OCI-LY3 (cell line): ENCODE measurements around the gene OR2C1.
A peak's percentile ranks its signal among the peaks of the same experiment; 100 is the strongest.

Experiments used
- H2AFZ ChIP-seq: fragments of 200-600, 300-600 bp; shearing (Covaris generic); 2 replicates; pipeline ENCODE4 v1.6.0; 2014; ENCODE audit warnings: antibody characterized with exemption, low read depth, low read length
- H3K27ac ChIP-seq: fragments of 200-600, 300-600 bp; sonication (generic); 2 replicates; pipeline ENCODE4 v1.5.1; 2014; ENCODE audit warnings: mild to moderate bottlenecking, low read length, moderate library complexity, mixed read lengths
- H3K27me3 ChIP-seq: fragments of 200-600, 300-600 bp; sonication (generic); 2 replicates; pipeline ENCODE4 v1.6.1; 2014; ENCODE audit warnings: low read depth, low read length, mixed read lengths
- H3K36me3 ChIP-seq: fragments of 200-600, 300-600 bp; sonication (generic); replicated peaks from 2 replicates; pipeline ENCODE3; 2014; ENCODE audit warnings: low read depth, low read length, mixed read lengths
- H3K4me1 ChIP-seq: fragments of 300-600, 200-600 bp; sonication (generic); 2 replicates; pipeline ENCODE4 v1.6.1; 2014; ENCODE audit warnings: low read length, mixed read lengths
- H3K4me2 ChIP-seq: fragments of 200-600, 300-600 bp; sonication (generic); 2 replicates; pipeline ENCODE4 v1.6.1; 2014; ENCODE audit warnings: low read length, mixed read lengths
- H3K4me3 ChIP-seq: fragments of 300-600, 200-600 bp; sonication (generic); 2 replicates; pipeline ENCODE4 v1.5.1; 2014; ENCODE audit warnings: antibody characterized with exemption, mild to moderate bottlenecking, low read length, moderate library complexity
- H3K79me2 ChIP-seq: fragments of 300-600, 200-600 bp; shearing (Covaris generic); 2 replicates; pipeline ENCODE4 v1.6.1; 2014; ENCODE audit warnings: mild to moderate bottlenecking, low read length, mixed read lengths
- H3K9ac ChIP-seq: fragments of 300-600, 200-600 bp; shearing (Covaris generic); 2 replicates; pipeline ENCODE4 v1.6.0; 2014; ENCODE audit warnings: mild to moderate bottlenecking, low read length, moderate library complexity
- H3K9me3 ChIP-seq: fragments of 200-600, 300-600 bp; shearing (Covaris generic); 2 replicates; pipeline ENCODE4 v1.6.1; 2014; ENCODE audit warnings: low read length, mixed read lengths; ENCODE audit not compliant: insufficient read depth
- H4K20me1 ChIP-seq: fragments of 200-600, 300-600 bp; sonication (generic); 2 replicates; pipeline ENCODE4 v1.6.1; 2016; ENCODE audit warnings: low read length, mixed read lengths; ENCODE audit not compliant: insufficient read depth
- EZH2phosphoT487 ChIP-seq: fragments of 200-600 bp; shearing (Covaris generic); IDR thresholded peaks from 2 replicates; pipeline ENCODE4 v1.6.1; 2018; ENCODE audit warnings: antibody characterized with exemption, mixed run types, low read depth
- TF ChIP-seq, protein P1 (sequence below): fragments of 200-600, 300-600 bp; sonication (generic); IDR thresholded peaks from 2 replicates; pipeline ENCODE4 v1.5.1; 2014; ENCODE audit warnings: antibody characterized with exemption, low read length, low read depth

OR2C1 gene

DNA sequence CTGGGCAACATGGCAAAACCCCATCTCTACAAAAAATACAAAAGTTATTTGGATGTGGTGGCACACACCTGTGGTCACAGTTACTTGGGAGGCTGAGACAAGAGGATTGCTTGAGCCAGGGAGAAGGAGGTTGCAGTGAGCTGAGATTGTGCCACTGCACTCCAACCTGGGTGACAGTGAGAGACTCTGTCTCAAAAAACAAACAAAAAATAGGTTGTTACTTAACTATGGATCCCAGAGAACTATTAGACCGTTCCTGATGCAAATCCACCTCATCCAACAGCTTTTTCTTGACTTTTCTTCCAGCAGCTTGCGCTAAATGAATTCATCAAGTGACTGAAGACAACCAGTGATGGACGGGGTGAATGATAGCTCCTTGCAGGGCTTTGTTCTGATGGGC is at the start of gene OR2C1:
Gene OR2C1, plus strand, starts transcription at position 301 of the 400 bp plus-strand sequence. Its CDS starts 52 bp downstream, at position 353.
- no peak within 1 kb of the TSS for H3K4me3 ChIP-seq
- H3K36me3 ChIP-seq: no peaks in the 10 kb centered on the region
- H3K9me3 ChIP-seq: no peaks in the 10 kb centered on the region
- H4K20me1 ChIP-seq: no peaks in the 10 kb centered on the region
- H2AFZ ChIP-seq: no peak within 1 kb of the TSS
- no peak for TF ChIP-seq EZH2phosphoT487
- TF ChIP-seq, protein P1, sequence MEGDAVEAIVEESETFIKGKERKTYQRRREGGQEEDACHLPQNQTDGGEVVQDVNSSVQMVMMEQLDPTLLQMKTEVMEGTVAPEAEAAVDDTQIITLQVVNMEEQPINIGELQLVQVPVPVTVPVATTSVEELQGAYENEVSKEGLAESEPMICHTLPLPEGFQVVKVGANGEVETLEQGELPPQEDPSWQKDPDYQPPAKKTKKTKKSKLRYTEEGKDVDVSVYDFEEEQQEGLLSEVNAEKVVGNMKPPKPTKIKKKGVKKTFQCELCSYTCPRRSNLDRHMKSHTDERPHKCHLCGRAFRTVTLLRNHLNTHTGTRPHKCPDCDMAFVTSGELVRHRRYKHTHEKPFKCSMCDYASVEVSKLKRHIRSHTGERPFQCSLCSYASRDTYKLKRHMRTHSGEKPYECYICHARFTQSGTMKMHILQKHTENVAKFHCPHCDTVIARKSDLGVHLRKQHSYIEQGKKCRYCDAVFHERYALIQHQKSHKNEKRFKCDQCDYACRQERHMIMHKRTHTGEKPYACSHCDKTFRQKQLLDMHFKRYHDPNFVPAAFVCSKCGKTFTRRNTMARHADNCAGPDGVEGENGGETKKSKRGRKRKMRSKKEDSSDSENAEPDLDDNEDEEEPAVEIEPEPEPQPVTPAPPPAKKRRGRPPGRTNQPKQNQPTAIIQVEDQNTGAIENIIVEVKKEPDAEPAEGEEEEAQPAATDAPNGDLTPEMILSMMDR: no peak
- H3K4me1 ChIP-seq: no peaks in the 10 kb centered on the region
- H3K27ac ChIP-seq: no peak within 1 kb of the TSS
- H3K9ac ChIP-seq: no peak within 1 kb of the TSS
- H3K79me2 ChIP-seq: no peaks in the 10 kb centered on the region
- no peak within 1 kb of the TSS for H3K4me2 ChIP-seq
- no peaks in the 10 kb centered on the region for H3K27me3 ChIP-seq

DNA sequence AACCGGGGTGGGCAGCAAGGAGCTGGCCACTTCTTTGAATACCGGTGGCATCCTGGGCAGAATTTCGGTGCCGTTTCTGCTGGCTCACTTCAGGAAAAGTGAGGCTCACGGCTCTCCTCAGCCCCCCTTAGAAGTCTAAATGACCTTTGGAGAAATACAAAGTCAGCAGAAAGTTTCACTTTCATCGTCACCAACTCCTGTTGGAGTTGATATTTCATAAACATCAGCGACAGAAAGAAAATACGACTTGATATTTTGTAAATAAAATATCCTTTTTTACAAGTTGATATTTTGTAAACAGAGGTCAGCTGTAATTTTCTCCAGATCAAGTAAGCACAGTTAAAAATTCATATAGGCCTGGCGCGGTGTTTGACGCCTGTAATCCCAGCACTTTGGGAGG is 49.6 kb upstream of the OR2C1 start:
- Histone ChIP-seq H3K4me1 (no peaks in the 10 kb centered on the region; the same call in 1 of the 2 replicates), H3K79me2 (peaks cover 4% of the 10 kb centered on the region; the same call in 1 of the 2 replicates), H3K4me2 (peak overlapping the region; percentile 71), H3K4me3 (peak overlapping the region; percentile 81), H2AFZ (no peak overlapping the region), H3K9me3 (0 out of 2 replicates have a peak, but pooled peaks cover 12% of the 10 kb centered on the region), H3K36me3 (peaks cover 23% of the 10 kb centered on the region), H3K27me3 (no peaks in the 10 kb centered on the region), H3K9ac (peak overlapping the region; percentile 54; the same call in 1 of the 2 replicates), H4K20me1 (no peaks in the 10 kb centered on the region), H3K27ac (no peak overlapping the region)
- TF ChIP-seq EZH2phosphoT487: no peak
- TF ChIP-seq, protein P1: no peak

DNA sequence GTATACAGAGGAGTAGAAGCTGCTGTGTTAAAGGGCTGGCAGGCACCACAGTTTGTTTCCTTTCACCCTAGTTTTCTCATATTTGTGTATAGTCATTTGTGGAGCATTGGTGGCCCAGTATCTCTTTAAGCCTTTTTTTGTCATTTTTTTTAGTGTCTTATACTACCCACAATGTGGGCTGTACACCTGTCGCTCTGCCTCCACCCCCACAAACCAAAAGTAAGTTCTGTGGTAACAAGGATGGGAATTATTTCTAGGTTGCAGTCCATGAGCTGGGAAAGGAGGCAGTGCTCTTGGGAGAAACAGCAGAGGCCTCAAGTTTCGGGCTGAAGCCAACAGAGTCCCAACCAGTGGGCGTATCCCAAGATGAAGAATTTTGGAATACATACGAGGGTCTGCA is 44.2 kb upstream of the OR2C1 start:
- H3K27ac ChIP-seq: no peak overlapping the region
- H3K4me2 ChIP-seq: no peak overlapping the region
- no peak overlapping the region for H3K4me3 ChIP-seq
- peaks cover 25% of the 10 kb centered on the region for H3K36me3 ChIP-seq
- no peaks in the 10 kb centered on the region for H3K27me3 ChIP-seq
- H4K20me1 ChIP-seq: no peaks in the 10 kb centered on the region
- no peaks in the 10 kb centered on the region for H3K4me1 ChIP-seq
- H3K79me2 ChIP-seq: no peaks in the 10 kb centered on the region
- TF ChIP-seq, protein P1: no peak
- no peak for TF ChIP-seq EZH2phosphoT487
- H2AFZ ChIP-seq: no peak overlapping the region
- no peak overlapping the region for H3K9ac ChIP-seq
- H3K9me3 ChIP-seq: peaks cover 12% of the 10 kb centered on the region; the same call in 1 of the 2 replicates

DNA sequence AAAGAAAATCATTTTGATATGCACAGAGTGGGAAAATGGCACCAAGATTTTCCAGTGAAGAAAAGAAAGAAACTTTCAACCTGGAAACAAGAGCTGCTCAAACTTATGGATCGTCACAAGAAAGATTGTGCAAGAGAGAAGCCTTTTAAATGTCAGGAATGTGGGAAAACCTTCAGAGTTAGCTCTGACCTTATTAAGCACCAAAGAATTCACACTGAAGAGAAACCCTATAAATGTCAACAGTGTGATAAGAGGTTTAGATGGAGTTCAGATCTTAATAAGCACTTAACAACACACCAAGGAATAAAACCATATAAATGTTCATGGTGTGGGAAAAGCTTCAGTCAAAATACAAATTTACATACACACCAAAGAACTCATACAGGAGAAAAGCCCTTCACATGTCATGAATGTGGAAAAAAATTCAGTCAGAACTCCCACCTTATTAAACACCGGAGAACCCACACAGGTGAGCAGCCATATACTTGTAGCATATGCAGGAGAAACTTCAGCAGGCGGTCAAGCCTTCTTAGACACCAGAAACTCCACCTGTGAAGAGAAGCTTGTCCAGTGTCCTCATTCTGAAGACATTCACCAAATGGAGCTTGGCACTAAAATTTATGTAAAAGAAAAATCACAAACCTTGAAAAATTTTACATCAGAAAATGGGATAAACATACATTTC is 38.2 kb upstream of the OR2C1 start:
- H3K4me3 ChIP-seq: no peak overlapping the region
- H3K27me3 ChIP-seq: no peaks in the 10 kb centered on the region
- no peak overlapping the region for H3K4me2 ChIP-seq
- H4K20me1 ChIP-seq: no peaks in the 10 kb centered on the region
- H3K9ac ChIP-seq: no peak overlapping the region
- H3K9me3 ChIP-seq: peaks cover 26% of the 10 kb centered on the region; the same call in 1 of the 2 replicates
- H3K36me3 ChIP-seq: peaks cover 34% of the 10 kb centered on the region
- no peak overlapping the region for H2AFZ ChIP-seq
- TF ChIP-seq EZH2phosphoT487: no peak
- TF ChIP-seq, protein P1: no peak
- no peaks in the 10 kb centered on the region for H3K79me2 ChIP-seq
- H3K4me1 ChIP-seq: no peaks in the 10 kb centered on the region
- H3K27ac ChIP-seq: no peak overlapping the region
